GM12878 (cell line): Measurements from ENCODE around the gene TFF2. TPM values are rescaled to one million over a fixed set of nuclear protein-coding genes. Genes with fewer than 3 reads are reported as not detected.

Experiments used
- ATAC-seq: fragments of 200-7000 bp; cut with Tn5 transposase; 3 replicates; pipeline ENCODE4 v1.9.1; 2020; ENCODE audit warnings: mild to moderate bottlenecking, moderate library complexity
- BruUV-seq: library from RNA; stranded (reverse); fragments of 400-500 nt; replicated peaks from 2 replicates; lab custom pipeline; 2021; lab: Mats Ljungman, UMichigan
- CTCF ChIA-PET: fragments of 300-600 bp; sonication (Branson Sonifier 250); formaldehyde crosslinking; extraction: SDS; loops from one replicate; lab custom pipeline; 2021; ENCODE audit warnings: inconsistent platforms; lab: Yijun Ruan, JAX
- POLR2A ChIA-PET: fragments of 350-600 bp; formaldehyde crosslinking; extraction: SDS; loops from one replicate; lab custom pipeline; 2021; ENCODE audit warnings: inconsistent platforms; lab: Charles Lee
- RAD21 ChIA-PET: fragments of 300-600 bp; sonication (Branson Sonifier 250); formaldehyde crosslinking; loops from one replicate; lab custom pipeline; 2023; ENCODE audit warnings: antibody characterized with exemption; ENCODE audit not compliant: unreplicated experiment; lab: Charles Lee
- SMC1A ChIA-PET: fragments of 300-600 bp; sonication (Branson Sonifier 250); formaldehyde crosslinking; loops from one replicate; lab custom pipeline; 2023; ENCODE audit not compliant: unreplicated experiment, uncharacterized antibody; lab: Charles Lee
- DNase-seq: peaks from one replicate; pipeline ENCODE4 v3.0.0-alpha.2; 2011; ENCODE audit warnings: low read depth, low spot score
- FAIRE-seq: peaks from 3 replicates; lab custom pipeline; 2011; peaks lifted over from hg19 to GRCh38; lab: Jason Lieb, UNC
- H2AFZ ChIP-seq: 2 replicates; pipeline ENCODE4 v1.6.0; 2011; ENCODE audit warnings: low read depth, low read length, control low read depth; ENCODE audit not compliant: control insufficient read depth
- H3K27ac ChIP-seq: 2 replicates; pipeline ENCODE4 v1.5.1; 2011; ENCODE audit warnings: control low read depth; ENCODE audit not compliant: control insufficient read depth, insufficient read depth
- H3K27me3 ChIP-seq, 2 experiments: replicated peaks in 1 of 2; 2 replicates each; pipeline versions ENCODE4 v1.6.0 to v1.6.1; 2011; ENCODE audit warnings: low read length in 1 of 2; ENCODE audit not compliant: control insufficient read depth in 2 of 2, insufficient read depth in 2 of 2
- H3K36me3 ChIP-seq, 2 experiments: 2 replicates each; pipeline ENCODE4 v1.5.1; 2011; ENCODE audit warnings: low read length in 1 of 2; ENCODE audit not compliant: control insufficient read depth in 2 of 2, insufficient read depth in 2 of 2
- H3K4me1 ChIP-seq: 2 replicates; pipeline ENCODE4 v1.6.1; 2011; ENCODE audit warnings: mild to moderate bottlenecking, low read length, moderate library complexity, mixed read lengths; ENCODE audit not compliant: control insufficient read depth, insufficient read depth
- H3K4me2 ChIP-seq: 2 replicates; pipeline ENCODE4 v1.6.0; 2011; ENCODE audit warnings: control low read depth; ENCODE audit not compliant: control insufficient read depth, insufficient read depth
- H3K4me3 ChIP-seq: fragments of 200-600 bp; sonication (generic); 2 replicates; pipeline ENCODE4 v1.5.1; 2016
- H3K79me2 ChIP-seq: 2 replicates; pipeline ENCODE4 v1.6.0; 2011; ENCODE audit warnings: low read length; ENCODE audit not compliant: control insufficient read depth, insufficient read depth
- H3K9ac ChIP-seq: 2 replicates; pipeline ENCODE4 v1.8.0; 2011; ENCODE audit warnings: low read length, control low read depth, mixed read lengths; ENCODE audit not compliant: control insufficient read depth, insufficient read depth
- H3K9me3 ChIP-seq: replicated peaks from 3 replicates; pipeline ENCODE4 v1.5.1; 2011; ENCODE audit warnings: mild to moderate bottlenecking, low read length; ENCODE audit not compliant: control insufficient read depth, insufficient read depth
- H4K20me1 ChIP-seq: 2 replicates; pipeline ENCODE4 v1.6.0; 2011; ENCODE audit not compliant: control insufficient read depth, insufficient read depth
- EGR1 ChIP-seq, 2 experiments: IDR thresholded peaks; 1 replicate in 1 of 2; 2 replicates in 1 of 2; pipeline ENCODE4 v1.6.1; 2011 to 2012; ENCODE audit warnings: low read depth in 2 of 2, low read length in 2 of 2, borderline replicate concordance in 1 of 2, mild to moderate bottlenecking in 1 of 2, moderate library complexity in 1 of 2
- MYC ChIP-seq: IDR thresholded peaks from 2 replicates; pipeline ENCODE4 v1.6.1; 2011; ENCODE audit warnings: mild to moderate bottlenecking, low read length, moderate library complexity, inconsistent platforms; ENCODE audit not compliant: insufficient read depth, insufficient replicate concordance, insufficient read length, severe bottlenecking
- NR2C1 ChIP-seq: fragments of 450-650 bp; IDR thresholded peaks from 2 replicates; pipeline ENCODE4 v1.6.1; 2017; ENCODE audit warnings: antibody characterized with exemption, mild to moderate bottlenecking, moderate library complexity
- NR2F1 ChIP-seq: fragments of 450-650 bp; conservative IDR thresholded peaks from 2 replicates; pipeline ENCODE4 v1.6.1; 2017; ENCODE audit warnings: mild to moderate bottlenecking
- PAX5 ChIP-seq: IDR thresholded peaks from 2 replicates; pipeline ENCODE4 v1.6.1; 2011; ENCODE audit warnings: low read depth, low read length, borderline replicate concordance
- RAD21 ChIP-seq: IDR thresholded peaks from 2 replicates; pipeline ENCODE4 v1.6.1; 2011; ENCODE audit warnings: mild to moderate bottlenecking, low read depth, low read length, moderate library complexity; ENCODE audit not compliant: insufficient read depth
- TAF1 ChIP-seq: IDR thresholded peaks from 2 replicates; pipeline ENCODE4 v1.6.1; 2011; ENCODE audit warnings: mild to moderate bottlenecking, low read depth, low read length, borderline replicate concordance
- WGBS: methylation state at CpG from one replicate; pipeline ENCODE4 v1.1.6; 2016; ENCODE audit warnings: low lambda C conversion rate; ENCODE audit not compliant: insufficient replicate concordance, insufficient coverage; ENCODE audit errors: missing lambda C conversion rate; 5-methylcytosine and 5-hydroxymethylcytosine counted together
- in situ Hi-C: fragments of 300-500 bp; cut with MboI; formaldehyde crosslinking; loops from 9 replicates; pipeline ENCODE4 v1.14.3; 2018; ENCODE audit warnings: mixed read lengths
- intact Hi-C: fragments of 100-400 bp; cut with micrococcal nuclease; formaldehyde crosslinking; loops from one replicate; pipeline ENCODE4 v1.14.2; 2022; ENCODE audit not compliant: unreplicated experiment
- polyA plus RNA-seq, 11 experiments: library from polyadenylated mRNA; depleted of rRNA in 4 of 11; unstranded in 6 of 11; stranded (reverse) in 5 of 11; fragments of >200 nt; fragmentation: Nextera tagmentation in 4 of 11; fragmentation: Illumina TruSeq in 1 of 11; extraction: Ambion mirVana in 4 of 11; extraction: Trizol in 1 of 11; gene quantifications; 1 replicate in 1 of 11; 2 replicates in 10 of 11; pipeline versions ENCODE4 v1.2.1 to v1.2.3, GENCODE V29; 2011 to 2016; ENCODE audit warnings: inconsistent platforms in 2 of 11, missing spikeins in 2 of 11, low read depth in 1 of 11
- total RNA-seq, 4 experiments: library from RNA; depleted of rRNA in 3 of 4; stranded (reverse); fragments of >200 nt in 3 of 4; fragmentation: Illumina TruSeq in 1 of 4; extraction: Trizol in 1 of 4; gene quantifications; 2 replicates each; pipeline versions ENCODE4 v1.2.1 to v1.2.3, GENCODE V29; 2013 to 2021
- TF ChIP-seq, protein P1 (sequence below): fragments of 450-650 bp; conservative IDR thresholded peaks from 2 replicates; pipeline ENCODE4 v1.6.1; 2017; ENCODE audit warnings: mild to moderate bottlenecking, moderate library complexity

Gene TFF2
- total and polyA plus RNA-seq, 10 of the 15 experiments (the other 5 are each of a cell fraction or from before 2014, with no cell fraction given) = 0.56 TPM; not detected in 9

DNA sequence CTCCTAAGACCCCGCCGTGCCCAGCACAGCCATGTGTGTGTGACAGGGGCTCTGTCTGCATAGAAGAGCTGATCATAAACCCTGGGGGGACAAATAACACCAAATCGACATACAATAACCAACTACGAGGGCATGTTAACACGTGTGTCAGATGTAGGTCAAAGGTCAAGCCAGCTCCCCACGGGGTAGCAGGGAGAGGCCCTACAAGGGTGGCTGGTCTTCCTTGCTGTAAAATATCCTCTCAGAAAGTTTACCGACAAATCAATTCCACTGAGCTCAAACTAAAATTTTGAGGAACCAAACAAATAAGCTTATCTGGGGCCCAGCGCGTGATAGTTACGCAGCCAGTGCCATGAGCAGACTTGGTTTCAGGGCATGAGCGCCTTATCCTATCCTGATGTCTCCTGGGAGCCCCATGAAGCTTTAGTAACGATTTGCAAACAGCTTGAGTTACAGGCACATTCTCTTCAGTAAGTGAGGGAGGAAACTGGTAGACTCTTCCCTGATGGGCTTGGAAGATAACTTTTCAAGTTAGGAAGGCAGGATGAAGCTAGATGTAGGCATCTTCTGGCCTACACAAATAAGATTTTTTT is 47.7 kb upstream of the TFF2 start:
- 68% methylated on average over 12 of the region's 12 CpGs for WGBS
- FAIRE-seq (no peak), ATAC-seq (no peak), DNase-seq (no peak)
- CTCF ChIA-PET = interaction anchor here (0.9 to 1.4 kb wide), 6 partner anchors 11 to 160 kb away, joined by 3 to 6 read pairs (median 4); no protein-coding TSS in a partner anchor
- H3K79me2 ChIP-seq = peaks cover 3% of the 10 kb centered on the region
- in situ Hi-C loops (no loop called here), intact Hi-C loops (no loop called here)
- no peak overlapping the region for H2AFZ ChIP-seq
- no peaks in the 10 kb centered on the region for H3K27me3 ChIP-seq
- no peak overlapping the region for H3K4me3 ChIP-seq
- TF ChIP-seq MYC = no peak
- no peak for TF ChIP-seq EGR1 (IDR thresholded peaks at IDR 0.05; ENCODE audit: borderline replicate concordance in 1 of 2, low read depth in 2 of 2, low read length in 2 of 2)
- TF ChIP-seq TAF1 = no peak
- no peak for TF ChIP-seq RAD21
- TF ChIP-seq NR2C1 = 0 out of 2 replicates have a peak, but pooled peaks have one; percentile 26
- TF ChIP-seq, protein P1, sequence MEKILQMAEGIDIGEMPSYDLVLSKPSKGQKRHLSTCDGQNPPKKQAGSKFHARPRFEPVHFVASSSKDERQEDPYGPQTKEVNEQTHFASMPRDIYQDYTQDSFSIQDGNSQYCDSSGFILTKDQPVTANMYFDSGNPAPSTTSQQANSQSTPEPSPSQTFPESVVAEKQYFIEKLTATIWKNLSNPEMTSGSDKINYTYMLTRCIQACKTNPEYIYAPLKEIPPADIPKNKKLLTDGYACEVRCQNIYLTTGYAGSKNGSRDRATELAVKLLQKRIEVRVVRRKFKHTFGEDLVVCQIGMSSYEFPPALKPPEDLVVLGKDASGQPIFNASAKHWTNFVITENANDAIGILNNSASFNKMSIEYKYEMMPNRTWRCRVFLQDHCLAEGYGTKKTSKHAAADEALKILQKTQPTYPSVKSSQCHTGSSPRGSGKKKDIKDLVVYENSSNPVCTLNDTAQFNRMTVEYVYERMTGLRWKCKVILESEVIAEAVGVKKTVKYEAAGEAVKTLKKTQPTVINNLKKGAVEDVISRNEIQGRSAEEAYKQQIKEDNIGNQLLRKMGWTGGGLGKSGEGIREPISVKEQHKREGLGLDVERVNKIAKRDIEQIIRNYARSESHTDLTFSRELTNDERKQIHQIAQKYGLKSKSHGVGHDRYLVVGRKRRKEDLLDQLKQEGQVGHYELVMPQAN = no peak
- TF ChIP-seq NR2F1 = 0 out of 2 replicates have a peak, but pooled peaks have one; percentile 23
- no peak for TF ChIP-seq PAX5
- no peaks in the 10 kb centered on the region for H4K20me1 ChIP-seq
- H3K9me3 ChIP-seq = peaks cover 5% of the 10 kb centered on the region; the same call in 1 of the 3 replicates
- SMC1A ChIA-PET = interaction anchor here (0.6 to 2.7 kb wide), 15 partner anchors 10 to 384 kb away, joined by 3 to 12 read pairs (median 5); no protein-coding TSS in a partner anchor
- H3K4me1 ChIP-seq = peaks cover 12% of the 10 kb centered on the region; the same call in 1 of the 2 replicates
- no peak overlapping the region for H3K9ac ChIP-seq
- no peak overlapping the region for H3K4me2 ChIP-seq
- no peaks in the 10 kb centered on the region for H3K36me3 ChIP-seq
- no peak overlapping the region for H3K27ac ChIP-seq
- POLR2A ChIA-PET = interaction anchor here (0.9 to 3.5 kb wide), 4 partner anchors 11 to 25 kb away, joined by 3 to 16 read pairs (median 4); no protein-coding TSS in a partner anchor
- BruUV-seq = no TSS peak
- RAD21 ChIA-PET = interaction anchor here (0.7 to 3.2 kb wide), 5 partner anchors 10 to 43 kb away, joined by 3 to 19 read pairs (median 6); no protein-coding TSS in a partner anchor
